Measurements from ENCODE around the gene PLEKHG1.

- TF ChIP-seq POLR2A (IDR thresholded peaks at IDR 0.05), result no peak
- no peak for TF ChIP-seq CTCF (IDR thresholded peaks at IDR 0.05)
These were observed 32.3 kb upstream of the PLEKHG1 start for GRCh38 chr6:150567380-150567779.

Data from thyroid gland (tissue), 4 donors.